Effector CD8-positive, alpha-beta T cell (primary cell): ENCODE measurements around the gene DDTL.

ENCODE experiments used
- DNase-seq: peaks from one replicate; lab custom pipeline; 2025; lab: John Stamatoyannopoulos, UW

The DDTL gene

GRCh38 chr22:24006207-24006913 lies 39.7 kb downstream of the DDTL start:
- DNase-seq, result no peak

GRCh38 chr22:24006914-24007214 lies 40.2 kb downstream of the DDTL start:
- no peak for DNase-seq

- no peak for DNase-seq
Measured at GRCh38 chr22:24007253-24008021, 40.7 kb downstream of the DDTL start.

GRCh38 chr22:24008022-24008283 lies 41.3 kb downstream of the DDTL start:
- no peak for DNase-seq

- no peak for DNase-seq
Measured at GRCh38 chr22:24008381-24009226, 41.9 kb downstream of the DDTL start.

GRCh38 chr22:24009227-24010017 lies 42.7 kb downstream of the DDTL start:
- DNase-seq, result no peak

GRCh38 chr22:24010018-24010391 lies 43.3 kb downstream of the DDTL start:
- no peak for DNase-seq

- DNase-seq, result no peak
Measured at GRCh38 chr22:24011735-24012068, 45.0 kb downstream of the DDTL start.

GRCh38 chr22:24016156-24016555 lies 49.5 kb downstream of the DDTL start:
- no peak for DNase-seq

- DNase-seq, result no peak
Measured at GRCh38 chr22:24021304-24021703, 54.6 kb downstream of the DDTL start.
